GM12891 (cell line): ENCODE data around the gene TPK1.

Experiments used
- DNase-seq: peaks from one replicate; pipeline ENCODE4 v3.0.0; 2011; ENCODE audit warnings: low spot score; ENCODE audit not compliant: insufficient read length
- FAIRE-seq: peaks from 2 replicates; lab custom pipeline; 2011; peaks lifted over from hg19 to GRCh38; lab: Jason Lieb, UNC
- PAX5 ChIP-seq: IDR thresholded peaks from 2 replicates; pipeline ENCODE4 v1.6.1; 2011; ENCODE audit warnings: low read length, moderate library complexity, mild to moderate bottlenecking; ENCODE audit not compliant: insufficient read depth, severe bottlenecking
- POLR2A ChIP-seq: IDR thresholded peaks from 2 replicates; pipeline ENCODE4 v1.6.1; 2011; ENCODE audit warnings: low read depth, low read length, control low read depth
- POLR2AphosphoS5 ChIP-seq: IDR thresholded peaks from 2 replicates; pipeline ENCODE4 v1.6.1; 2011; ENCODE audit warnings: low read depth, low read length, control low read depth
- POU2F2 ChIP-seq: IDR thresholded peaks from 2 replicates; pipeline ENCODE4 v1.6.1; 2011; ENCODE audit warnings: low read depth, mild to moderate bottlenecking, control low read depth, low read length, moderate library complexity
- SPI1 ChIP-seq: IDR thresholded peaks from 2 replicates; pipeline ENCODE4 v1.6.1; 2011; ENCODE audit warnings: low read depth, low read length, control low read depth
- TAF1 ChIP-seq: IDR thresholded peaks from 2 replicates; pipeline ENCODE4 v1.6.1; 2011; ENCODE audit warnings: low read depth, low read length, control low read depth

The TPK1 gene

DNA sequence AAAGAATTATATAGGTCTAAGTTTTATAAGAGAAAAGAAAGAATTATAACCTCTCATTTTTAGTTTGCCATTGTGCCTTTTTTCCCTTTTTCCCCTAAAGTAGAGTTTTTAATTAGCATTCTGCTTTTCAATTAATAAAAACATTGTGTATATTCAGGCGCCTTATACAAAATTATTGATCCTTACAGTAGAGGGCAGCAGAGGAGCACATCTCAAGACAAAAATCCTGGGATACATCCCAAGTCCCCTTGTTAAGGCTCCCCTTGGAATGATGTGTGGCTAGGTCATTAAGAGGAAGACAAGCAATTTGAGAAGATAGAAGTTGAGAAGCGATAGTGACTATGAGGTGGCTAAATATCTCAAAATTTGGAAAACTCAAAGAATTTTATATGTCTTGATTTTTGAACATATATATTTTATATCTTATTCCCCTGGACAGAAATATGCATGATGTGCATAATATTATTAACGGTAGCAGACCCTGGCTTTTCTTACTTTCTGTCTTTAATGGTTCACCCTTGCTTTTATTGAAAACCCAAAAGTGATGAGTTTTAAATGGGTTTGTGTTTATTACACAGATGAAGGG, 19.1 kb upstream of the TPK1 start:
- TF ChIP-seq TAF1 (no peak), POU2F2 (no peak), POLR2AphosphoS5 (no peak), POLR2A (no peak), PAX5 (no peak), SPI1 (no peak)
- DNase-seq (no peak), FAIRE-seq (no peak)

DNA sequence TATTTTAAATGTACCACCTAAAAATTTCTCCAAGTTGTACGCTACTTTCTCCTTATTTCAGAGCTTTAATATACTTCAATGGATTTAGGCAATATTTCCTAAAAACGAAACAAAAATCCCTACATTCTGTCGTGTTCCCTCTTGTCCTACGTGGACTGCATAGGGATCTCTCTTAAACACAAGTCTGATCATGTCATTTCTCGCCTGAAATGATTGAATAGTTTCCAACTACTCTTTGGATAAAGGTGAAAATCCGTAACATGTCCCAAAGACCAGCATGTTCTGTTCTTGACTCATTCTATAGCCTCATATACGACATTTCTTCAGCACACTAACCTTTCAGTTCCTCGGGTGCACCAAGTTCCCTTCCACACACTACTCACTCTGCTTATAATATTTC, 17.7 kb upstream of the TPK1 start:
- TF ChIP-seq POU2F2 (no peak), TAF1 (no peak), PAX5 (no peak), POLR2AphosphoS5 (no peak), SPI1 (no peak)
- FAIRE-seq (no peak), DNase-seq (no peak)

DNA sequence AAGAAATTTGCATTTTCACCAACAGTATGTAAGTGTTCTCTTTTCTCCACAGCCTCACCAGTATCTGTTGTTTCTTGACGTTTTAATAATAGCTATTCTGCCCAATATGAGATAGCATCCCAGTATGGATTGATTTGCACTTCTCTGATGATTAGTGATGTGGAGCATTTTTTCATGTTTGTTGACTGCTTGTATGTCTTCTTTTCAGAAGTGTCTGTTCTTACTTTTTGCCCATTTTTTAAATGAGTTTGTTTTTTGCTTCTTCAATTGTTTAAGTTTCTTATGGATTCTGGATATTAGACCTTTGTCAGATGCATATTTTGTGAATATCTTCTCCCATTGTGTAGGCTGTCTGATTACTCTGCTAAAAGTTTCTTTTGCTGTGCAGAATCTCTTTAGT, 12.2 kb upstream of the TPK1 start:
- FAIRE-seq (no peak), DNase-seq (no peak)
- TF ChIP-seq TAF1 = no peak

DNA sequence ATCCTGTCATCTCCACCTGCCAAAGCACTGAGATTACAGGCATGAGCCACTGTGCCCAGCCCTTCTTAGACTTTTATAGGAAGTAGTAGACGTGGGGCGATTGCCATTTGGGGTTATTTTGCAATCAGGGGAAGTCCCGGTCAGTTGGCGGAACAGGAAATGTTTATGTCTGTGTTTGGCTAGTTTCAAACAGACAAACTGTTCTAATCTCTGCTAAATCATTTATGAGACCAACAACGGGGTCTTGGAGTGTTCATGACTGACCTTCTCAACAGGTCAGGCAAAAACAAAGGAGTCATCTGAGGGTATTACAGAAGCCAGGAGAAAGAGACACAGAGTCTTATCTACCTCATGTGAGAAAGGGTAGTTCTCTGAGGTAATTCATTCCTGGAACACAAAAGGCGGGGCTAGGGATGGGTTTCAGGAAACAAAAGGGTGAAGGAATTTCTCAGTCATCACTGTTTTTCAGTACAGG, 6.6 kb upstream of the TPK1 start:
- TF ChIP-seq POLR2AphosphoS5 (no peak), PAX5 (no peak), TAF1 (no peak), SPI1 (no peak), POLR2A (no peak), POU2F2 (no peak)
- FAIRE-seq = peak; percentile 74
- no peak for DNase-seq

DNA sequence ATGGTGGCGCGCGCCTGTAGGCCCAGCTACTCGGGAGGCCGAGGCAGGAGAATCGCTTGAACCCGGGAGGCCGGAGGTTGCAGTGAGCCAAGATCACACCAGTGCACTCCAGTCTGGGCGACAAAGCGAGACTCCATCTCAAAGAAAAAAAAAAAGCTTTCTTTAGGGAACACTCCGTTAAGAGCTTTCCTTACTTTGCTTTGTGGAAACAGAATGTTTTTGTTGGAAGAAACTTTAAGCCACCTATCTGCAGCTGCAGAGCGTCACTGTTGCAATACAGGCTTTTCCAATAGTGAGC, 641 bp upstream of the TPK1 start:
- FAIRE-seq (no peak), DNase-seq (no peak)
- no peak for TF ChIP-seq SPI1
- no peak for TF ChIP-seq POLR2AphosphoS5
- no peak for TF ChIP-seq POU2F2
- TF ChIP-seq POLR2A = no peak
- no peak for TF ChIP-seq TAF1
- TF ChIP-seq PAX5 = no peak

DNA sequence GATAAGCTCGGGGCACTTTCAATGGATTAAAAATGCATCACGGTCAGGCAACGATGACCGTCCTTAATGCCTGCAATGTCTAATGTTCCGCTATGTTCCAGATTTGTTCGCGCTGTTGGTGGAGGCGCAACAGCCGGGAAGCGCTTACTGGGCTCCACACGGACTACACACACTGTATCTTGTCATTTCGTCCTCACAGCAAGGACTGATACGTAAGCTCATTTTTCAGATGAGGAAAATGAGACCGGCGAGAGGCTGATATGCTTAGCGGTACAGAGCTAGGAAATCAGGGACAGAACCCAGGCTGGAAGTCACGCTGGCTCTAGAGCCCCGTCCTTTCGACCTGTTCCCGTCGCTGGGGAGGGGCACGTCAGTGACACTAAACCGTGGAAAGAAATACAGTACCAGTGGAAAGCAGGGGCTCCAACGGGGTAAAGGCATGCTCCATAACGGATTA, 670 bp downstream of the TPK1 start:
- TF ChIP-seq TAF1 (no peak), PAX5 (no peak), POLR2AphosphoS5 (peak; percentile 44; the same call in 1 of the 2 replicates), POLR2A (no peak), SPI1 (no peak)
- DNase-seq (no peak), FAIRE-seq (peak; percentile 85)

DNA sequence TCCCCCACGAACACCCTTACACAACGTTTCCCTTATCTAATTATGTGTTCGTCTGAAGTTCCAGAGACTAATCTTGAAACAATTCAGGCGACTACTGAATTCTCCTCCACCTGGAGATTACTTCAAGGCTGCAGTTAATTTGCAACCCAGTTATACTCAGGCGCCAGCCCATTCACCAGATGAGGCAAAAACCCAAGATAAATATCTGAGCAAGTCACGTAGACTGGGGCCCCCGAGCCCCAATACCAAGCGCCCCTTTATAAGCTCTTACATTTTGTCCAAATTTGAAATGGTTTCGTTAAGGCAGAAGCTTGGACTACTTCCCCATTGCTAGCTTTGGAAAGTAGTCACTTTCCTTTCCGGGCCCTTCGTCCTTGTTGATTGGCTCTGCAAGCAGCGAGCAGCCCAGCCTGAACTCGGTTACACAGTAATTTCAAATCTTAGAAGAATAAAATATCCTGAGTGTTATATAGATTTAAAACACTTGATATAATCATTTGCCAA, 1.2 kb downstream of the TPK1 start:
- FAIRE-seq = no peak
- TF ChIP-seq POLR2AphosphoS5 (no peak), POLR2A (no peak), PAX5 (no peak), POU2F2 (no peak), SPI1 (no peak), TAF1 (peak; percentile 16; the same call in 1 of the 2 replicates)
- no peak for DNase-seq

DNA sequence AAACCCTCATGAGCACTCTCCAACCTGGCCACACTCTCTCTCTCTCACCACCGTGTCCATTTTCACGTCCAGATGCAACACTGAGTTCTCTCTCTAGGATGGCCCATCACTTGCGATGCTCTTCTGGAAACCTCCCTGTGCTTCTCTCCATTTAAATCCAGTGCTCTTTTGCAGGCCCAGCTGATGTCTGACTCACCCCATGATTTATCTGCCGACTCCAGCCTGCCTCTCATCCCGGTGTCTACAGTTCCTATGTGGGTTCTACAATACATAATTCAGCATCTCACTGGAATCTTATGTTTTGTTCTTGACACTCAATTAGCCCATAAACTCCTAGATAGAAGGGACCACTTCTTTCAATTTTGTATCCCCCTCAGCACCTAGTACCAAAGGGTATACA, 5.0 kb downstream of the TPK1 start:
- TF ChIP-seq POLR2A (no peak), POU2F2 (no peak), PAX5 (no peak), TAF1 (no peak), SPI1 (no peak), POLR2AphosphoS5 (no peak)
- FAIRE-seq = no peak

DNA sequence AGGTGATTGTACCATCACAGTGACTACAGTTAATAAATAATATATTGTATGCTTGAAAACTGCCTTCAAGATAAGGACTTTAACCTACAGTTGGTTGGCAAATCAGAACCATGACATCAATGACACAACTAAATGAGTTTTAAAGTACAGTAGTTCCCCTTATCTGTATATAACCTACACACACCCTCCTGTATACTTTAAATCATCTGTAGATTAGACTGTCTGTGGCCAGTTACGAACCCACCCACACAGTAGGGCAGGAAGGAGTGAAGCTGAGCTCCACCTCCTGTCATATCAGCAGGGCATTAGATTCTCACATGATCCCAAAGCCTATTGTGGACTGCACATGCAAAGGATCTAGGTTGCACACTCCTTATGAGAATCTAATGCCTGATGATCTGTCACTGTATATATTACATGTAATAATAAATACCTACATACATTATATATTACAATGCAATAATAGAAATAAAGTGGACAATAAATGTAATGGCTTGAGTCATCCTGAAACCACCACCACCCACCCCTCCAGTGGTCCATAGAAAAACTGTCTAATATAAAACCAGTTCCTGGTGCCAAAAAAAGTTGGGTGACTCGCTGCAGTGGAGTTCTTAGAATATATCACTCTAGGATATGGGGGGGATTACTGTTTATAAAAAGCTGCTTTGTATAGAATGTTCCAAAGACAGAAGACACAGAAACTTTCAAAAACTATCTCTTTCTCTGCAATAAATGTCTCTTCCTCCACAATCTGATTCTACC, 5.6 kb downstream of the TPK1 start:
- TF ChIP-seq POU2F2 (no peak), POLR2A (no peak), POLR2AphosphoS5 (no peak), TAF1 (no peak), PAX5 (no peak), SPI1 (no peak)
- peak; percentile 61 for FAIRE-seq
- DNase-seq = no peak

More for the DNA sequence above, 5.0 kb downstream of the TPK1 start:
- no peak for DNase-seq

DNA sequence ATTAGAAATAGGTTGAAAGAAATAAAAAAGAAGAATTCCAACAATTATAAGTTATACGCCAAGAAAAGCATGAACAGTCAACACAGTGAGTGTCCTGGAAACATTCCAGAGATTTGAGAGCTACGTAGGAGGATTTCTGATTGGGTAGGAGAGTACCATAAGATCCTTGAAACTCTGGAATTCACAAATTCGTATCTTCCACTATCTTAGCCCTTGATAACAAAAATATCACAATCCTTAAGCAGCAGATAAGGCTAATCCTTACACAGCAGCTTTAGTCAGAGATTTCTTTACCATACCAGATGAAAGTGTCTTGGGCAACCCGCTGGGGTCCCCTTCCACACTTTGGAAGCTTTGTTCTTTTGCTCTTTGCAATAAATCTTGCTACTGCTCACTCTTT, 8.2 kb downstream of the TPK1 start:
- DNase-seq (no peak), FAIRE-seq (peak; percentile 20)
- TF ChIP-seq POU2F2 = no peak
- TF ChIP-seq TAF1 = no peak
- no peak for TF ChIP-seq SPI1
- TF ChIP-seq PAX5 = no peak
- no peak for TF ChIP-seq POLR2A
- TF ChIP-seq POLR2AphosphoS5 = no peak
